NB4 (cell line): ENCODE measurements around the gene EIF4G3.

Experiments
- DNase-seq: peaks from one replicate; pipeline ENCODE4 v3.0.0; 2010; ENCODE audit warnings: low read depth
- H3K4me3 ChIP-seq: one replicate; pipeline ENCODE4 v1.5.1; 2011; ENCODE audit warnings: mild to moderate bottlenecking, low read depth, low read length, moderate library complexity
- MAX ChIP-seq: IDR thresholded peaks from 2 replicates; pipeline ENCODE4 v1.6.1; 2011; ENCODE audit warnings: low read depth, low read length
- MYC ChIP-seq: IDR thresholded peaks from 2 replicates; pipeline ENCODE4 v1.6.1; 2011; ENCODE audit warnings: low read depth, low read length
- POLR2A ChIP-seq: IDR thresholded peaks from 2 replicates; pipeline ENCODE4 v1.6.1; 2011; ENCODE audit warnings: mild to moderate bottlenecking; ENCODE audit not compliant: insufficient read length; ENCODE audit errors: extremely low read depth
- TF ChIP-seq, protein P1 (sequence below): IDR thresholded peaks from one replicate; pipeline ENCODE4 v1.5.1; 2012; ENCODE audit warnings: low read depth, low read length

The EIF4G3 gene

GRCh38 chr1:21050031-21050430 is 126.7 kb downstream of the EIF4G3 start:
- H3K4me3 ChIP-seq = no peak overlapping the region
- no peak for DNase-seq
- TF ChIP-seq, protein P1, sequence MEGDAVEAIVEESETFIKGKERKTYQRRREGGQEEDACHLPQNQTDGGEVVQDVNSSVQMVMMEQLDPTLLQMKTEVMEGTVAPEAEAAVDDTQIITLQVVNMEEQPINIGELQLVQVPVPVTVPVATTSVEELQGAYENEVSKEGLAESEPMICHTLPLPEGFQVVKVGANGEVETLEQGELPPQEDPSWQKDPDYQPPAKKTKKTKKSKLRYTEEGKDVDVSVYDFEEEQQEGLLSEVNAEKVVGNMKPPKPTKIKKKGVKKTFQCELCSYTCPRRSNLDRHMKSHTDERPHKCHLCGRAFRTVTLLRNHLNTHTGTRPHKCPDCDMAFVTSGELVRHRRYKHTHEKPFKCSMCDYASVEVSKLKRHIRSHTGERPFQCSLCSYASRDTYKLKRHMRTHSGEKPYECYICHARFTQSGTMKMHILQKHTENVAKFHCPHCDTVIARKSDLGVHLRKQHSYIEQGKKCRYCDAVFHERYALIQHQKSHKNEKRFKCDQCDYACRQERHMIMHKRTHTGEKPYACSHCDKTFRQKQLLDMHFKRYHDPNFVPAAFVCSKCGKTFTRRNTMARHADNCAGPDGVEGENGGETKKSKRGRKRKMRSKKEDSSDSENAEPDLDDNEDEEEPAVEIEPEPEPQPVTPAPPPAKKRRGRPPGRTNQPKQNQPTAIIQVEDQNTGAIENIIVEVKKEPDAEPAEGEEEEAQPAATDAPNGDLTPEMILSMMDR = no peak
- TF ChIP-seq MAX = no peak
- no peak for TF ChIP-seq MYC
- no peak for TF ChIP-seq POLR2A

GRCh38 chr1:21048462-21048861 is 128.2 kb downstream of the EIF4G3 start:
- H3K4me3 ChIP-seq = no peak overlapping the region
- TF ChIP-seq MYC (no peak), MAX (no peak), POLR2A (no peak)
- TF ChIP-seq, protein P1 = no peak
- no peak for DNase-seq

GRCh38 chr1:21046132-21046531 is 130.6 kb downstream of the EIF4G3 start:
- DNase-seq = no peak
- H3K4me3 ChIP-seq = no peak overlapping the region
- TF ChIP-seq POLR2A = no peak
- TF ChIP-seq, protein P1 = no peak
- no peak for TF ChIP-seq MYC
- TF ChIP-seq MAX = no peak

DNA sequence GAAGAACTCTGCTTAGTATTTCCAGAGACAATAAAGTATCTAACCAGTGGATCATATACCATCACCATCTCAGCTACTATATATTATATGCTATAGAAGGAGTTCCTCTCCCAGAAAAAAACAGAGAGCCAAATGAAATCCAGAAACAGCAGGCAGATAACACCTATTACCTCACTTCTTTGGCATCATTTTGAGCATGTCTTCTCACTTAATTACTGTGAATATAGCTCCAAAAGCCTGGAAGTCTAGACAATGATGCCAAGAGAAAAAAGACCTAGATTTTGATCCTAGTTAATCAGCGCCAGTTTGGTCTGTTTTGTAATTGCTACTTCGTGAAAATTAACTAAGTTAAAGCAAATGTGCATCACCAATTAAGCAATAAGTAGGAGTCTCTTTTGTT is 131.3 kb downstream of the EIF4G3 start:
- H3K4me3 ChIP-seq = no peak overlapping the region
- DNase-seq = no peak
- no peak for TF ChIP-seq POLR2A
- TF ChIP-seq, protein P1 = no peak
- TF ChIP-seq MAX = no peak
- no peak for TF ChIP-seq MYC

DNA sequence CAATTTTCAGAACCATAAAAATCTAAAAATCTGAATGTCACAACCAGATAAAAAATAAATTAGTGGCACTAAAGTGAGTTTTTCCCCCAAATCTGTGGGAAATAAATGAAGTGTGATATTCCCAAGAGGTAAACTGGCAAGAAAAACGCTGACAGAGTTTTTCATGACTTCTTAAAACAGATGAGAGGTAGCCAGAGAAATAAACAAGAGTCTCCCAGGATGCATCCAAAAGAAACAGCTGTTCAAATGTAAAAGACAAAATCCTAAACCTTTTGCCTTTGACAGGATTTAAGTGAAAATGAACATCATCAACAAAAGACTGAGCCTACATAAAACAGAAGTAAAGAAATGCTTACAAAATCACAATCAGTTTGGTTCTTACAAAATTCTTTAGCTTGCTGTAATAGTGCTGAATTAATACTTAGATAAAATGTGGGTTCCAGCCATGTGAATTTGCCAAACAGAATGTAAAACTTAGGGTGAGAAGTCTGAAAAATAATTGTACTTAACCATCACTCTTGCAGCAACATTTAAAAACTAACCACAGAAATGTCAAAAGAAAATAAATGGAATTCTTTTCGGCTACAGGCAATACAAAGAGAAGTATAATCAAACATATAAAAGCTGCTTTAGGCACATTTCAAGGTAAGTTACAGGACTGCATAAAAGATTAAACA is 133.6 kb downstream of the EIF4G3 start:
- TF ChIP-seq MAX (no peak), MYC (no peak), POLR2A (no peak)
- TF ChIP-seq, protein P1 = no peak
- DNase-seq = no peak
- no peak overlapping the region for H3K4me3 ChIP-seq
